Retinal pigment epithelial cell (primary cell): ENCODE measurements around the gene OR52I2.

Experiments
- DNase-seq: peaks from one replicate; pipeline ENCODE4 v3.0.0-alpha.2; 2010; ENCODE audit warnings: low read depth
- H3K4me3 ChIP-seq: 2 replicates; pipeline ENCODE4 v1.5.1; 2011; ENCODE audit warnings: mild to moderate bottlenecking, low read length, control low read depth, moderate library complexity
- TF ChIP-seq, protein P1 (sequence below): conservative IDR thresholded peaks from 2 replicates; pipeline ENCODE4 v1.5.1; 2011; ENCODE audit warnings: low read depth, low read length, control low read depth, inconsistent platforms

Gene OR52I2

DNA sequence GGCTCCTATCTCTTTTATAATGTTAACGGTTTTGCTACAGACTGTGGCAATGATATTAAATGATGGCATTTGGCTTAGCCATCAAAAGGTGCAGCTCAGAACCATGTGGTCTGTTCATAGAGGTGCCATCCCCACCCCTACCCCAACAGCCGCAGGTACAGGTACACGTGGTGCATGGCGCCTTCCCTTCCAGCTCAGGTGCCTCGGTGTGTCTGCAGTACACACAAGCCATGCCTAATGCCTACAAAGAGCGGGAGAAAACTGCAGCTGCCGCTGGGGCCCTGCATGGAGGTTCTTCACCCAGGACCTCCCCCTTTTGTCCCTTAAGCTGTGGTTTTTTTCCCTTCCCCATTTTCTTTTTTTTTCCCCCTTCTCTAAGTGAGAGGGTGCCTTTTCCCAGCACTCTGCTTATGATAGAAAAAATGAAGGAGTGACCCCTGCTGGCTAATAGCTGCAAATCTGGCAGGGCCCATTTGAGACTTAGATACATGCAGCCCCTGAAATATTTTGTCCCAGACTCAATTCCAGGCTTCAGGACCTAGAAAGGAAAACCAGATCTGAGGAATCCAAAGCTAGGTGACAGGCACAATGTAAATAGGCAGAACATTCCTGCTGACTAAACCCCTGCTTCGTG lies 30.1 kb upstream of the OR52I2 start:
- TF ChIP-seq, protein P1, sequence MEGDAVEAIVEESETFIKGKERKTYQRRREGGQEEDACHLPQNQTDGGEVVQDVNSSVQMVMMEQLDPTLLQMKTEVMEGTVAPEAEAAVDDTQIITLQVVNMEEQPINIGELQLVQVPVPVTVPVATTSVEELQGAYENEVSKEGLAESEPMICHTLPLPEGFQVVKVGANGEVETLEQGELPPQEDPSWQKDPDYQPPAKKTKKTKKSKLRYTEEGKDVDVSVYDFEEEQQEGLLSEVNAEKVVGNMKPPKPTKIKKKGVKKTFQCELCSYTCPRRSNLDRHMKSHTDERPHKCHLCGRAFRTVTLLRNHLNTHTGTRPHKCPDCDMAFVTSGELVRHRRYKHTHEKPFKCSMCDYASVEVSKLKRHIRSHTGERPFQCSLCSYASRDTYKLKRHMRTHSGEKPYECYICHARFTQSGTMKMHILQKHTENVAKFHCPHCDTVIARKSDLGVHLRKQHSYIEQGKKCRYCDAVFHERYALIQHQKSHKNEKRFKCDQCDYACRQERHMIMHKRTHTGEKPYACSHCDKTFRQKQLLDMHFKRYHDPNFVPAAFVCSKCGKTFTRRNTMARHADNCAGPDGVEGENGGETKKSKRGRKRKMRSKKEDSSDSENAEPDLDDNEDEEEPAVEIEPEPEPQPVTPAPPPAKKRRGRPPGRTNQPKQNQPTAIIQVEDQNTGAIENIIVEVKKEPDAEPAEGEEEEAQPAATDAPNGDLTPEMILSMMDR, result peak; percentile 35
- no peak for DNase-seq
- no peak overlapping the region for H3K4me3 ChIP-seq

DNA sequence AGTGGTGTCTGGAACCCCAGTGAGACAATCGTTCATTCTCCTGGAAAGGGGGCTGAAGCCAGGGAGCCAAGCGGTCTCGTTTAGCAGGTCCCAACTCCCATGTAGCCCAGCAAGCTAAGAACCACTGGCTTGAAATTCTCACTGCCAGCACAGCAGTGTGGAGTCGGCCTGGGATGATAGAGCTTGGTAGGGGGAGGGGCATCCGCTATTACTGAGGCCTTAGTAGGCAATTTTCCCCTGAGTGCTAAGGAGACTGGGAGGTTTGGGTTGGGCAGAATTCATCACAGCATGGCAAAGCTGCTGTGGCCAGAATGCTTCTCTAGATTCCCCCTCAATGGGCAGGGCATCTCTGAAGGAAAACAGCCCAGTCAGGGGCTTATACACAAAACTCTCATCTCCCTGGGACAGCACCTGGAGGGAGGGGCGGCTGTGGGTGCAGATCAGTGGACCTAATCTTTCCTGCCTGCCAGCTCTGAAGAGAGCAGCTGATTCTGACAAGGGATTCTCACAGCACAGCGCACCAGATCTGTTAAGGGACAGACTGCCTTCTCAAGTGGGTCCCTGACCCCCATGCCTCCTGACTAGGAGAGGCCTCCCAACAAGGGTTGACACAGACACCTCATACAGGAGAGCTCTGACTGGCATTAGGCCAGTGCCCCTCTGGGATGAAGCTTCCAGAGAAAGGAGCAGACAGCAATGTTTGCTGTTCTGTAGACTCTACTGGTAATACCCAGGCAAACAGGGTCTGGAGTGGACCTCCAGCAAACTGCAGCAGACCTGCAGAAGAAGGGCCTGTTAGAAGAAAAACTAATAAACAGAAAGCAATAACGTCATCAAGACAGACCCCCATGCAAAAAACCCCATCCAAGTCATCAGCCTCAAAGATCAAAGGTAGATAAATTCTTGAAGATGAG lies 21.8 kb upstream of the OR52I2 start:
- no peak overlapping the region for H3K4me3 ChIP-seq
- TF ChIP-seq, protein P1, result no peak
- no peak for DNase-seq

DNA sequence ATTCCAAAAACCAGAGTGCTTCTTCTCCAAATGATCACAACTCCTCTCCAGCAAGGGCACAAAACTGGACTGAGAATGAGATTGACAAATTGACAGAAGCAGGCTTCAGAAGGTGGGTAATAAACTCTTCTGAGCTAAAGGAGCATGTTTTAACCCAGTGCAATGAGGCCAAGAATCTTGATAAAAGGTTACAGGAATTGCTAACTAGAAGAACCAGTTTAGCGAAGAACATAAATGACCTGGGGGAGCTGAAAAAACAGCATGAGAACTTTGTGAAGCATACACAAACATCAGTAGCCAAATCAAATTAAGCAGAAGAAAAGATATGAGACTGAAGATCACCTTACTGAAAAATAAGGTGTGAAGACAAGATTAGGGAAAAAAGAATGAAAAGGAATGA lies 21.1 kb upstream of the OR52I2 start:
- TF ChIP-seq, protein P1, result no peak
- H3K4me3 ChIP-seq, result no peak overlapping the region
- no peak for DNase-seq

DNA sequence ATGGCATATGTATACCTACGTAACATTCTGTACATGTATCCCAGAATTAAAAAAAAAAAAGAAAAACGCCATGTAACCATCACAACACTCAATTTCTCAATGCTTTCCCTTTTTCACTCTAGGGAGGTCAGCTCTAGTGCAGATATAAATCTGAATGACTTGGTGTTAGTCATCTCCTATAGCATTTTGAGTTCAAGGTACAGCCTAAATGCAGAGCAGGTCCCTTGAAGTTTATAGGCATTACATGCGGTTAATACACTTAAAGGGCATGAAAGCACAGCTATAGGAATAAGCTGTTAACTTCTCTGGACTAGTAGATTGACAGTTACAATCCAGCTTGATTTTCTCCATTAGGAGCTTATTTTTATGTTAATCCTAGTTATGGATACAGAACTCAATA lies 16.2 kb upstream of the OR52I2 start:
- H3K4me3 ChIP-seq, result no peak overlapping the region
- DNase-seq, result no peak
- TF ChIP-seq, protein P1, result no peak

GRCh38 chr11:4569075-4569474 lies 12.5 kb upstream of the OR52I2 start:
- H3K4me3 ChIP-seq, result no peak overlapping the region
- TF ChIP-seq, protein P1, result no peak
- DNase-seq, result no peak

- TF ChIP-seq, protein P1, result no peak
Measured at GRCh38 chr11:4576880-4577279, 4.7 kb upstream of the OR52I2 start.

More at GRCh38 chr11:4576880-4577279, 4.7 kb upstream of the OR52I2 start:
- no peak for DNase-seq
- no peak overlapping the region for H3K4me3 ChIP-seq
